IMR-90 (cell line): ENCODE data around the gene ITGB4. TPM values are rescaled to one million over a fixed set of nuclear protein-coding genes. Genes with fewer than 3 reads are reported as not detected.

ENCODE experiments used
- ATAC-seq: fragments of 200-7000 bp; cut with Tn5 transposase; 2 replicates; pipeline ENCODE4 v1.9.1; 2020; ENCODE audit warnings: low read depth, mild to moderate bottlenecking, moderate library complexity
- BruUV-seq: library from RNA; stranded (reverse); fragments of 400-500 nt; replicated peaks from 2 replicates; lab custom pipeline; 2021; lab: Mats Ljungman, UMichigan
- CTCF ChIA-PET: fragments of 300-600 bp; formaldehyde crosslinking; extraction: SDS; loops from one replicate; lab custom pipeline; 2021; ENCODE audit warnings: antibody characterized with exemption; lab: Yijun Ruan, JAX
- POLR2A ChIA-PET: fragments of 300-600 bp; sonication (Branson Sonifier 250); formaldehyde crosslinking; loops from one replicate; lab custom pipeline; 2022; ENCODE audit warnings: antibody characterized with exemption; ENCODE audit not compliant: unreplicated experiment; lab: Charles Lee
- DNase-seq: peaks from one replicate; pipeline ENCODE4 v3.0.0; 2013
- H2AFZ ChIP-seq: replicated peaks from 2 replicates; pipeline ENCODE3; 2013; ENCODE audit warnings: low read length, mild to moderate bottlenecking; ENCODE audit not compliant: poor library complexity
- H2AK5ac ChIP-seq: 2 replicates; pipeline ENCODE4 v1.6.1; 2013; ENCODE audit warnings: low read depth, low read length, inconsistent platforms
- H2AK9ac ChIP-seq: replicated peaks from 2 replicates; pipeline ENCODE3; 2013; ENCODE audit warnings: mild to moderate bottlenecking, low read depth, low read length, moderate library complexity; ENCODE audit not compliant: poor library complexity
- H2BK120ac ChIP-seq: 2 replicates; pipeline ENCODE4 v1.6.1; 2013; ENCODE audit warnings: low read depth, low read length, inconsistent platforms
- H2BK15ac ChIP-seq: 3 replicates; pipeline ENCODE4 v1.6.1; 2013; ENCODE audit warnings: low read depth, low read length, inconsistent platforms
- H2BK20ac ChIP-seq: 2 replicates; pipeline ENCODE4 v1.6.1; 2013; ENCODE audit warnings: low read depth, mild to moderate bottlenecking, inconsistent platforms, low read length, moderate library complexity
- H2BK5ac ChIP-seq: 2 replicates; pipeline ENCODE4 v1.6.1; 2013; ENCODE audit warnings: mild to moderate bottlenecking, low read depth, low read length, inconsistent platforms; ENCODE audit not compliant: poor library complexity, severe bottlenecking
- H3K14ac ChIP-seq: replicated peaks from 2 replicates; pipeline ENCODE4 v1.6.1; 2013; ENCODE audit warnings: low read depth, low read length, inconsistent platforms
- H3K18ac ChIP-seq: 2 replicates; pipeline ENCODE4 v1.6.1; 2013; ENCODE audit warnings: low read depth, low read length, control low read depth
- H3K23ac ChIP-seq: 2 replicates; pipeline ENCODE4 v1.6.1; 2013; ENCODE audit warnings: low read depth, low read length, inconsistent platforms
- H3K27ac ChIP-seq: 2 replicates; pipeline ENCODE4 v1.5.1; 2013; ENCODE audit warnings: mild to moderate bottlenecking, control low read depth, low read length; ENCODE audit not compliant: insufficient read depth
- H3K27me3 ChIP-seq: 2 replicates; pipeline ENCODE4 v1.6.1; 2013; ENCODE audit warnings: low read length; ENCODE audit not compliant: control insufficient read depth, insufficient read depth
- H3K36me3 ChIP-seq: 2 replicates; pipeline ENCODE4 v1.6.1; 2013; ENCODE audit warnings: low read length, mixed read lengths; ENCODE audit not compliant: control insufficient read depth, insufficient read depth
- H3K4ac ChIP-seq: 2 replicates; pipeline ENCODE4 v1.6.1; 2013; ENCODE audit warnings: low read depth, low read length, inconsistent platforms
- H3K4me1 ChIP-seq: 2 replicates; pipeline ENCODE4 v1.6.1; 2013; ENCODE audit warnings: low read length, mixed read lengths; ENCODE audit not compliant: control insufficient read depth, insufficient read depth
- H3K4me2 ChIP-seq: 2 replicates; pipeline ENCODE4 v1.6.1; 2013; ENCODE audit warnings: low read depth, mild to moderate bottlenecking, control low read depth, low read length, moderate library complexity
- H3K4me3 ChIP-seq: 2 replicates; pipeline ENCODE4 v1.5.1; 2013; ENCODE audit warnings: low read depth, mild to moderate bottlenecking, control low read depth, low read length, moderate library complexity; ENCODE audit not compliant: insufficient read depth
- H3K56ac ChIP-seq: 2 replicates; pipeline ENCODE4 v1.6.1; 2013; ENCODE audit warnings: low read length, inconsistent platforms; ENCODE audit not compliant: insufficient read depth; ENCODE audit errors: extremely low read depth
- H3K79me1 ChIP-seq, 2 experiments: 2 replicates each; pipeline ENCODE4 v1.6.1; 2013; ENCODE audit warnings: low read length in 2 of 2, inconsistent platforms in 1 of 2, low read depth in 1 of 2
- H3K9ac ChIP-seq: 2 replicates; pipeline ENCODE4 v1.6.1; 2013; ENCODE audit warnings: low read depth, low read length, control low read depth
- H3K9me1 ChIP-seq: 2 replicates; pipeline ENCODE4 v1.6.1; 2013; ENCODE audit warnings: low read length, inconsistent platforms; ENCODE audit not compliant: insufficient read depth
- H3K9me3 ChIP-seq: 2 replicates; pipeline ENCODE4 v1.6.1; 2013; ENCODE audit warnings: low read length; ENCODE audit not compliant: control insufficient read depth, insufficient read depth
- H4K20me1 ChIP-seq: 2 replicates; pipeline ENCODE4 v1.6.1; 2013; ENCODE audit warnings: low read length, inconsistent platforms; ENCODE audit not compliant: insufficient read depth
- H4K5ac ChIP-seq: 2 replicates; pipeline ENCODE4 v1.6.1; 2013; ENCODE audit warnings: mild to moderate bottlenecking, low read depth, low read length, control low read depth
- H4K8ac ChIP-seq, 2 experiments: 2 replicates each; pipeline ENCODE4 v1.6.1; 2013; ENCODE audit warnings: low read depth in 2 of 2, low read length in 2 of 2, control low read depth in 1 of 2, inconsistent platforms in 1 of 2
- H4K91ac ChIP-seq: 2 replicates; pipeline ENCODE4 v1.6.1; 2013; ENCODE audit warnings: low read depth, low read length, inconsistent platforms; ENCODE audit not compliant: insufficient read depth
- CHD1 ChIP-seq: IDR thresholded peaks from 2 replicates; pipeline ENCODE4 v1.6.1; 2012; ENCODE audit warnings: low read depth, low read length, improper control_type of control experiment
- ELK1 ChIP-seq: fragments of 150-350 bp; IDR thresholded peaks from 2 replicates; pipeline ENCODE4 v1.6.1; 2016; ENCODE audit warnings: low read depth, mild to moderate bottlenecking, low read length, moderate library complexity, borderline replicate concordance
- FOS ChIP-seq: fragments of 150-350 bp; IDR thresholded peaks from 2 replicates; pipeline ENCODE4 v1.6.1; 2016; ENCODE audit warnings: low read depth, low read length
- MAFK ChIP-seq: IDR thresholded peaks from 2 replicates; pipeline ENCODE4 v1.6.1; 2012; ENCODE audit warnings: low read depth, low read length, improper control_type of control experiment
- MXI1 ChIP-seq: IDR thresholded peaks from 2 replicates; pipeline ENCODE4 v1.6.1; 2012; ENCODE audit warnings: low read depth, mild to moderate bottlenecking, low read length, moderate library complexity, borderline replicate concordance
- NFE2L2 ChIP-seq: fragments of 150-350 bp; IDR thresholded peaks from 2 replicates; pipeline ENCODE4 v1.6.1; 2016; ENCODE audit warnings: low read depth, mild to moderate bottlenecking, low read length
- POLR2A ChIP-seq: IDR thresholded peaks from 2 replicates; pipeline ENCODE4 v1.6.1; 2012; ENCODE audit warnings: mild to moderate bottlenecking, low read depth, low read length
- RAD21 ChIP-seq: IDR thresholded peaks from 2 replicates; pipeline ENCODE4 v1.6.1; 2012; ENCODE audit warnings: low read length, improper control_type of control experiment
- RCOR1 ChIP-seq: IDR thresholded peaks from 2 replicates; pipeline ENCODE4 v1.6.1; 2012; ENCODE audit warnings: mild to moderate bottlenecking, low read length, improper control_type of control experiment; ENCODE audit not compliant: insufficient replicate concordance
- RFX5 ChIP-seq: IDR thresholded peaks from 2 replicates; pipeline ENCODE4 v1.8.0; 2012; ENCODE audit warnings: low read depth, mild to moderate bottlenecking, low read length, moderate library complexity
- SMC3 ChIP-seq: fragments of 150-350 bp; IDR thresholded peaks from 2 replicates; pipeline ENCODE4 v1.6.1; 2016; ENCODE audit warnings: low read depth, mild to moderate bottlenecking, antibody characterized with exemption, low read length, moderate library complexity
- USF2 ChIP-seq: fragments of 150-350 bp; IDR thresholded peaks from 2 replicates; pipeline ENCODE4 v1.6.1; 2017; ENCODE audit warnings: mild to moderate bottlenecking, antibody characterized with exemption, low read length, low read depth
- WGBS, 2 experiments: methylation state at CpG; one replicate each; pipeline versions ENCODE4 v1.1.5 to v1.1.7; 2013; ENCODE audit warnings: missing lambda C conversion rate in 2 of 2; ENCODE audit not compliant: insufficient read length in 1 of 2; ENCODE audit errors: extremely low coverage in 2 of 2; 5-methylcytosine and 5-hydroxymethylcytosine counted together
- dilution Hi-C: fragments of 300-500 bp; cut with HindIII; formaldehyde crosslinking; loops from one replicate; pipeline ENCODE4 v1.14.3; 2018; ENCODE audit warnings: low sequenced_read_pairs; ENCODE audit not compliant: unreplicated experiment
- in situ Hi-C: fragments of 300-500 bp; cut with MboI; formaldehyde crosslinking; loops from 3 replicates; pipeline ENCODE4 v1.14.3; 2019; ENCODE audit warnings: low sequenced_read_pairs, inconsistent platforms, mixed read lengths
- intact Hi-C: fragments of 100-400 bp; cut with micrococcal nuclease; formaldehyde crosslinking; loops from 2 replicates; pipeline ENCODE4 v1.10.0; 2022
- polyA plus RNA-seq, 3 experiments: library from polyadenylated mRNA; depleted of rRNA; stranded (reverse); fragments of >200 nt; gene quantifications; 2 replicates each; pipeline ENCODE4 v1.2.3, GENCODE V29; 2012; ENCODE audit warnings: low replicate concordance in 1 of 3
- total RNA-seq: library from RNA; depleted of rRNA; stranded (reverse); fragments of >200 nt; gene quantifications from 2 replicates; pipeline ENCODE4 v1.2.3, GENCODE V29; 2012

Gene ITGB4
- total and polyA plus RNA-seq, 2 of the 4 experiments (the other 2 are of a cell fraction), result under 0.01 to 0.27 TPM

GRCh38 chr17:75679706-75680211, 41.5 kb upstream of the ITGB4 start:
- no peak overlapping the region for H3K27ac ChIP-seq
- dilution Hi-C loops, result no loop called here
- no peak overlapping the region for H3K14ac ChIP-seq
- H2BK20ac ChIP-seq, result no peak overlapping the region
- H2BK15ac ChIP-seq, result no peak overlapping the region
- ChIA-PET POLR2A (no interaction called here), CTCF (interaction anchor here (0.6 to 5.7 kb wide), 4 partner anchors 13 to 71 kb away, joined by 3 to 18 read pairs (median 3); no protein-coding TSS in a partner anchor)
- no peak overlapping the region for H3K4ac ChIP-seq
- no peaks in the 10 kb centered on the region for H3K9me3 ChIP-seq
- no peaks in the 10 kb centered on the region for H3K27me3 ChIP-seq
- in situ Hi-C loops, result no loop called here
- no peak overlapping the region for H2AK9ac ChIP-seq
- H4K5ac ChIP-seq, result no peak overlapping the region
- BruUV-seq, result no TSS peak
- peaks cover 14% of the 10 kb centered on the region for H3K9me1 ChIP-seq
- no peak overlapping the region for H3K23ac ChIP-seq
- no peak for TF ChIP-seq CHD1
- no peak for TF ChIP-seq RCOR1
- no peak for TF ChIP-seq FOS
- no peak for TF ChIP-seq ELK1
- TF ChIP-seq POLR2A, result no peak
- no peak for TF ChIP-seq RAD21
- TF ChIP-seq MAFK, result no peak
- no peak for TF ChIP-seq RFX5
- no peak for TF ChIP-seq USF2
- no peak for TF ChIP-seq MXI1
- TF ChIP-seq NFE2L2, result no peak
- no peak for TF ChIP-seq SMC3
- 94% methylated on average over 6 of the region's 11 CpGs; no CpG with 5 or more reads in 1 of the 2 experiments for WGBS, 2 experiments
- H2BK120ac ChIP-seq, result no peak overlapping the region
- no peak overlapping the region for H4K8ac ChIP-seq
- no peak overlapping the region for H3K18ac ChIP-seq
- H3K4me2 ChIP-seq, result no peak overlapping the region
- H2AFZ ChIP-seq, result no peak overlapping the region
- H3K56ac ChIP-seq, result no peak overlapping the region
- H4K20me1 ChIP-seq, result peaks cover 29% of the 10 kb centered on the region
- no peak overlapping the region for H4K91ac ChIP-seq
- H3K9ac ChIP-seq, result no peak overlapping the region
- H3K36me3 ChIP-seq, result peaks cover 15% of the 10 kb centered on the region
- peaks cover 8% of the 10 kb centered on the region for H3K4me1 ChIP-seq
- no peak for DNase-seq
- intact Hi-C loops, result no loop called here
- H3K4me3 ChIP-seq, result no peak overlapping the region
- H2AK5ac ChIP-seq, result no peak overlapping the region
- peak; percentile 39; the same call in 1 of the 2 replicates for ATAC-seq
- no peak overlapping the region for H2BK5ac ChIP-seq
- H3K79me1 ChIP-seq, result peaks cover 49 to 67% of the 10 kb centered on the region in 2 experiments
